Measurements from ENCODE around the gene LETMD1.

LETMD1 gene

DNA sequence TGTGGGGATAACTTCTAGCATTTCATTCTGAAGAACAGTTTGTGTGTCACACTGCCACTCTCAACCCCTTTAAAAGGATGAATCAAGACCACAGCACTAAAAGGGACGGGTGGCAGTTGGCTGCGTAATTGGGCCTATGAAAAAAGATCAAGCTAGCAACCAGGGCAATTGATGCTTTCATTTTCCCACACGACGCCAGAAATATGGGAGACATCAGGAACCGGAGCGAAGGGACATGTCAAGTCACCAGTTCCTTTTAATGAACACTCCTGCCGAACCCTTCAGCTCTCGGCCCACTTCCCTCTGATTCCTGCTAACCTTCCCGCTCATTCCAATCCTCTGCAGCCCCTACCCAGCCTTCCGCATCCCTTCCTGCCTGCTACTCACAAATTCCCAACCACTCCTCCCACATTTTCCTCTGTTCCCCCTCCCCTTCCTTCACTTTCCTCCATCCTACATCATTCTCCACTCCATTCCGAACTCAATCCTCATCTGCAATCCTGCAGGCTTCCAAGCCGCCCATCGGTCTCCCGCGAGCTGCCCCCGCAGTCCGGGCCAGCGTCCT, 34.5 kb downstream of the LETMD1 start (continued):
- TF ChIP-seq, protein P1, sequence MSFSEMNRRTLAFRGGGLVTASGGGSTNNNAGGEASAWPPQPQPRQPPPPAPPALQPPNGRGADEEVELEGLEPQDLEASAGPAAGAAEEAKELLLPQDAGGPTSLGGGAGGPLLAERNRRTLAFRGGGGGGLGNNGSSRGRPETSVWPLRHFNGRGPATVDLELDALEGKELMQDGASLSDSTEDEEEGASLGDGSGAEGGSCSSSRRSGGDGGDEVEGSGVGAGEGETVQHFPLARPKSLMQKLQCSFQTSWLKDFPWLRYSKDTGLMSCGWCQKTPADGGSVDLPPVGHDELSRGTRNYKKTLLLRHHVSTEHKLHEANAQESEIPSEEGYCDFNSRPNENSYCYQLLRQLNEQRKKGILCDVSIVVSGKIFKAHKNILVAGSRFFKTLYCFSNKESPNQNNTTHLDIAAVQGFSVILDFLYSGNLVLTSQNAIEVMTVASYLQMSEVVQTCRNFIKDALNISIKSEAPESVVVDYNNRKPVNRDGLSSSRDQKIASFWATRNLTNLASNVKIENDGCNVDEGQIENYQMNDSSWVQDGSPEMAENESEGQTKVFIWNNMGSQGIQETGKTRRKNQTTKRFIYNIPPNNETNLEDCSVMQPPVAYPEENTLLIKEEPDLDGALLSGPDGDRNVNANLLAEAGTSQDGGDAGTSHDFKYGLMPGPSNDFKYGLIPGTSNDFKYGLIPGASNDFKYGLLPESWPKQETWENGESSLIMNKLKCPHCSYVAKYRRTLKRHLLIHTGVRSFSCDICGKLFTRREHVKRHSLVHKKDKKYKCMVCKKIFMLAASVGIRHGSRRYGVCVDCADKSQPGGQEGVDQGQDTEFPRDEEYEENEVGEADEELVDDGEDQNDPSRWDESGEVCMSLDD (tag by site-specific recombination; IDR thresholded peaks at IDR 0.05): no peak
- TF ChIP-seq ZNF184 (tag by site-specific recombination; IDR thresholded peaks at IDR 0.05) (no peak), ZNF629 (tag by site-specific recombination; IDR thresholded peaks at IDR 0.05) (no peak; the same call in 1 of the 2 replicates), ZNF580 (tag by site-specific recombination; IDR thresholded peaks at IDR 0.05) (no peak), ZNF660 (tag by site-specific recombination; IDR thresholded peaks at IDR 0.05) (no peak), ZNF747 (tag by site-specific recombination; IDR thresholded peaks at IDR 0.05) (0 out of 2 replicates have a peak, but pooled peaks have one; percentile 87), ZFHX2 (tag by site-specific recombination; conservative IDR thresholded peaks at IDR 0.05) (peak; percentile 99), ZNF23 (tag by site-specific recombination; IDR thresholded peaks at IDR 0.05; ENCODE audit: borderline replicate concordance) (no peak), ZNF585B (tag by site-specific recombination; IDR thresholded peaks at IDR 0.05) (no peak), ZNF777 (tag by site-specific recombination; IDR thresholded peaks at IDR 0.05; ENCODE audit: borderline replicate concordance) (no peak), OSR2 (tag by site-specific recombination; IDR thresholded peaks at IDR 0.05) (no peak), ZNF623 (tag by site-specific recombination; IDR thresholded peaks at IDR 0.05) (no peak), ZNF677 (tag by site-specific recombination; IDR thresholded peaks at IDR 0.05) (no peak), FEZF1 (tag by site-specific recombination; IDR thresholded peaks at IDR 0.05) (no peak), ZNF561 (tag by site-specific recombination; IDR thresholded peaks at IDR 0.05; ENCODE audit: borderline replicate concordance) (no peak), OVOL3 (tag by site-specific recombination; IDR thresholded peaks at IDR 0.05) (no peak), KLF7 (tag by site-specific recombination; IDR thresholded peaks at IDR 0.05; ENCODE audit: borderline replicate concordance) (0 out of 2 replicates have a peak, but pooled peaks have one; percentile 60), SCRT2 (tag by site-specific recombination; IDR thresholded peaks at IDR 0.05) (no peak), MZF1 (tag by site-specific recombination; IDR thresholded peaks at IDR 0.05; ENCODE audit: borderline replicate concordance) (0 out of 2 replicates have a peak, but pooled peaks have one; percentile 11), ELK4 (IDR thresholded peaks at IDR 0.05; ENCODE audit: borderline replicate concordance, low read depth, low read length) (no peak), ZNF18 (tag by site-specific recombination; IDR thresholded peaks at IDR 0.05) (no peak), ZNF843 (tag by site-specific recombination; IDR thresholded peaks at IDR 0.05) (peak; percentile 42; the same call in 1 of the 2 replicates)
- TF ChIP-seq, protein P2, sequence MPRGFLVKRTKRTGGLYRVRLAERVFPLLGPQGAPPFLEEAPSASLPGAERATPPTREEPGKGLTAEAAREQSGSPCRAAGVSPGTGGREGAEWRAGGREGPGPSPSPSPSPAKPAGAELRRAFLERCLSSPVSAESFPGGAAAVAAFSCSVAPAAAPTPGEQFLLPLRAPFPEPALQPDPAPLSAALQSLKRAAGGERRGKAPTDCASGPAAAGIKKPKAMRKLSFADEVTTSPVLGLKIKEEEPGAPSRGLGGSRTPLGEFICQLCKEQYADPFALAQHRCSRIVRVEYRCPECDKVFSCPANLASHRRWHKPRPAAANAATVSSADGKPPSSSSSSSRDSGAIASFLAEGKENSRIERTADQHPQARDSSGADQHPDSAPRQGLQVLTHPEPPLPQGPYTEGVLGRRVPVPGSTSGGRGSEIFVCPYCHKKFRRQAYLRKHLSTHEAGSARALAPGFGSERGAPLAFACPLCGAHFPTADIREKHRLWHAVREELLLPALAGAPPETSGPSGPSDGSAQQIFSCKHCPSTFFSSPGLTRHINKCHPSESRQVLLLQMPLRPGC (tag by site-specific recombination; IDR thresholded peaks at IDR 0.05): no peak
- TF ChIP-seq, protein P3, sequence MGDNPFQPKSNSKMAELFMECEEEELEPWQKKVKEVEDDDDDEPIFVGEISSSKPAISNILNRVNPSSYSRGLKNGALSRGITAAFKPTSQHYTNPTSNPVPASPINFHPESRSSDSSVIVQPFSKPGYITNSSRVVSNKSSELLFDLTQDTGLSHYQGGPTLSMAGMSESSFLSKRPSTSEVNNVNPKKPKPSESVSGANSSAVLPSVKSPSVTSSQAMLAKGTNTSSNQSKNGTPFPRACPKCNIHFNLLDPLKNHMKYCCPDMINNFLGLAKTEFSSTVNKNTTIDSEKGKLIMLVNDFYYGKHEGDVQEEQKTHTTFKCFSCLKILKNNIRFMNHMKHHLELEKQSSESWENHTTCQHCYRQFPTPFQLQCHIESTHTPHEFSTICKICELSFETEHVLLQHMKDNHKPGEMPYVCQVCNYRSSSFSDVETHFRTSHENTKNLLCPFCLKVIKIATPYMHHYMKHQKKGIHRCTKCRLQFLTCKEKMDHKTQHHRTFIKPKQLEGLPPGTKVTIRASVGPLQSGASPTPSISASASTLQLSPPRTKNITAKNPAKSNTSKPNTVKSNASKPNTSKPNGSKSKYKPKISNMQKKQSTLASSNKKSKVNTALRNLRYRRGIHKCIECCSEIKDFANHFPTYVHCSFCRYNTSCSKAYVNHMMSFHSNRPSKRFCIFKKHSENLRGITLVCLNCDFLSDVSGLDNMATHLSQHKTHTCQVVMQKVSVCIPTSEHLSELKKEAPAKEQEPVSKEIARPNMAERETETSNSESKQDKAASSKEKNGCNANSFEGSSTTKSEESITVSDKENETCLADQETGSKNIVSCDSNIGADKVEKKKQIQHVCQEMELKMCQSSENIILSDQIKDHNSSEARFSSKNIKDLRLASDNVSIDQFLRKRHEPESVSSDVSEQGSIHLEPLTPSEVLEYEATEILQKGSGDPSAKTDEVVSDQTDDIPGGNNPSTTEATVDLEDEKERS (tag by site-specific recombination; IDR thresholded peaks at IDR 0.05): no peak

Measured in HEK293 (cell line).